SK-N-SH treated with all-trans-retinoic acid at 6 μM for 48 hours (cell line): ENCODE results near the gene GSG1L.

Experiments used
- ATAC-seq: fragments of 200-7000 bp; cut with Tn5 transposase; 3 replicates; pipeline ENCODE4 v1.9.1; 2020; ENCODE audit warnings: mild to moderate bottlenecking, moderate library complexity
- ARNTL ChIP-seq: fragments of 450-650 bp; formaldehyde crosslinking; IDR thresholded peaks from 2 replicates; pipeline ENCODE4 v1.5.0; 2020; ENCODE audit warnings: low read depth, mild to moderate bottlenecking, moderate library complexity, borderline replicate concordance
- BACH2 ChIP-seq: fragments of 250-450 bp; sonication (Bioruptor Pico); IDR thresholded peaks from 2 replicates; pipeline ENCODE4 v1.9.0; 2021; ENCODE audit warnings: mild to moderate bottlenecking, borderline replicate concordance
- CSDC2 ChIP-seq: fragments of 250-450 bp; sonication (Bioruptor Pico); IDR thresholded peaks from 2 replicates; pipeline ENCODE4 v1.5.0; 2020; ENCODE audit warnings: mild to moderate bottlenecking, moderate library complexity
- ESRRG ChIP-seq: fragments of 250-450 bp; sonication (Bioruptor Pico); IDR thresholded peaks from 2 replicates; pipeline ENCODE4 v1.6.1; 2021; ENCODE audit warnings: mild to moderate bottlenecking
- GLIS3 ChIP-seq: fragments of 250-450 bp; sonication (Bioruptor Pico); IDR thresholded peaks from 2 replicates; pipeline ENCODE4 v1.5.0; 2020; ENCODE audit warnings: mild to moderate bottlenecking, moderate library complexity
- ISL1 ChIP-seq: fragments of 250-450 bp; sonication (Bioruptor Pico); IDR thresholded peaks from 2 replicates; pipeline ENCODE4 v2.1.2; 2022; ENCODE audit warnings: mild to moderate bottlenecking, moderate library complexity
- OSR1 ChIP-seq: fragments of 250-450 bp; sonication (Bioruptor Pico); IDR thresholded peaks from 2 replicates; pipeline ENCODE4 v1.8.0; 2022; ENCODE audit warnings: moderate library complexity, mild to moderate bottlenecking, inconsistent platforms
- PPARA ChIP-seq: fragments of 250-450 bp; sonication (Bioruptor Pico); IDR thresholded peaks from 2 replicates; pipeline ENCODE4 v1.5.0; 2020; ENCODE audit warnings: mild to moderate bottlenecking, borderline replicate concordance
- RARB ChIP-seq: fragments of 250-450 bp; sonication (Bioruptor Pico); IDR thresholded peaks from 2 replicates; pipeline ENCODE4 v1.8.0; 2021; ENCODE audit warnings: mild to moderate bottlenecking, moderate library complexity
- SNAI2 ChIP-seq: fragments of 250-450 bp; sonication (Bioruptor Pico); IDR thresholded peaks from 2 replicates; pipeline ENCODE4 v1.5.0; 2020; ENCODE audit warnings: mild to moderate bottlenecking, moderate library complexity
- TCF4 ChIP-seq: fragments of 250-450 bp; sonication (Bioruptor Pico); IDR thresholded peaks from 2 replicates; pipeline ENCODE4 v1.8.0; 2021; ENCODE audit warnings: mild to moderate bottlenecking, moderate library complexity, borderline replicate concordance
- TOX ChIP-seq: fragments of 250-450 bp; sonication (Bioruptor Pico); IDR thresholded peaks from 2 replicates; pipeline ENCODE4 v1.8.0; 2021; ENCODE audit warnings: mild to moderate bottlenecking, moderate library complexity, borderline replicate concordance
- ZC3H10 ChIP-seq: fragments of 250-450 bp; sonication (Bioruptor Pico); IDR thresholded peaks from 2 replicates; pipeline ENCODE4 v1.5.1; 2021; ENCODE audit warnings: mild to moderate bottlenecking, moderate library complexity
- ZFP30 ChIP-seq: fragments of 450-650 bp; formaldehyde crosslinking; IDR thresholded peaks from 2 replicates; pipeline ENCODE4 v1.5.0; 2022; ENCODE audit warnings: mild to moderate bottlenecking, moderate library complexity
- ZNF70 ChIP-seq: fragments of 450-650 bp; formaldehyde crosslinking; IDR thresholded peaks from 2 replicates; pipeline ENCODE4 v1.5.0; 2020; ENCODE audit warnings: mild to moderate bottlenecking, moderate library complexity
- ZNF8 ChIP-seq: fragments of 450-650 bp; formaldehyde crosslinking; IDR thresholded peaks from 2 replicates; pipeline ENCODE4 v1.5.0; 2020; ENCODE audit warnings: mild to moderate bottlenecking, moderate library complexity
- TF ChIP-seq, protein P1 (sequence below): fragments of 250-450 bp; sonication (Bioruptor Pico); IDR thresholded peaks from 2 replicates; pipeline ENCODE4 v1.8.0; 2020; ENCODE audit warnings: mild to moderate bottlenecking, moderate library complexity, borderline replicate concordance
- TF ChIP-seq, protein P2 (sequence below): fragments of 250-450 bp; sonication (Bioruptor Pico); IDR thresholded peaks from 2 replicates; pipeline ENCODE4 v1.8.0; 2021; ENCODE audit warnings: low read depth, mild to moderate bottlenecking, moderate library complexity, borderline replicate concordance
- TF ChIP-seq, protein P3 (sequence below): fragments of 250-450 bp; sonication (Bioruptor Pico); IDR thresholded peaks from 2 replicates; pipeline ENCODE4 v1.5.1; 2020; ENCODE audit warnings: low read depth, mild to moderate bottlenecking, moderate library complexity
- TF ChIP-seq, protein P4 (sequence below): fragments of 250-450 bp; sonication (Bioruptor Pico); IDR thresholded peaks from 2 replicates; pipeline ENCODE4 v1.5.0; 2020; ENCODE audit warnings: mild to moderate bottlenecking, moderate library complexity
- TF ChIP-seq, protein P5 (sequence below): fragments of 250-450 bp; sonication (Bioruptor Pico); IDR thresholded peaks from 2 replicates; pipeline ENCODE4 v1.5.1; 2021; ENCODE audit warnings: mild to moderate bottlenecking, moderate library complexity

GSG1L gene

DNA sequence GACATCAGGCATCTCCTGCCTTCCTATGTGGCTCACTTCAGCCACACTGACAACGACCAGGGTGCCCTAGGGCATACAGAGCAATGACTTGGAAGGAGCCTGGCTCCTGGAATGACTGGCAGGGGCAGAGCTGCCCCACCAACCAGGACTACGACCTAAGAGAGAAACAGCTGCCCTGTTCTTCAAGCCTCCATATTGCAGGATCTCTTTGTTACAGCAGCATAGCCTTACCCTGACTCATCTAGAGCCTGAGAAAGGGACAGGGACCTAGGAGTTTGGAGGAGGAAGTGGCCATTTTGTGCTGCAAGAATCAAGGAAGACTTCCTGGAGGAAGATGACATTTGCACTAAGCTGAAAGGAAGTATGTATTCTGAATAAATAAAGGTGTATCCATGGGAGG, 49.6 kb downstream of the GSG1L start:
- ATAC-seq = no peak
- no peak; the same call in 1 of the 2 replicates for TF ChIP-seq ZNF70
- no peak for TF ChIP-seq SNAI2 (CRISPR knock-in tag)
- TF ChIP-seq ISL1 (CRISPR knock-in tag) = no peak
- TF ChIP-seq RARB (CRISPR knock-in tag) = no peak
- no peak for TF ChIP-seq GLIS3
- no peak for TF ChIP-seq PPARA
- no peak for TF ChIP-seq TOX (CRISPR knock-in tag)
- no peak for TF ChIP-seq CSDC2
- TF ChIP-seq ARNTL = no peak
- TF ChIP-seq, protein P1, sequence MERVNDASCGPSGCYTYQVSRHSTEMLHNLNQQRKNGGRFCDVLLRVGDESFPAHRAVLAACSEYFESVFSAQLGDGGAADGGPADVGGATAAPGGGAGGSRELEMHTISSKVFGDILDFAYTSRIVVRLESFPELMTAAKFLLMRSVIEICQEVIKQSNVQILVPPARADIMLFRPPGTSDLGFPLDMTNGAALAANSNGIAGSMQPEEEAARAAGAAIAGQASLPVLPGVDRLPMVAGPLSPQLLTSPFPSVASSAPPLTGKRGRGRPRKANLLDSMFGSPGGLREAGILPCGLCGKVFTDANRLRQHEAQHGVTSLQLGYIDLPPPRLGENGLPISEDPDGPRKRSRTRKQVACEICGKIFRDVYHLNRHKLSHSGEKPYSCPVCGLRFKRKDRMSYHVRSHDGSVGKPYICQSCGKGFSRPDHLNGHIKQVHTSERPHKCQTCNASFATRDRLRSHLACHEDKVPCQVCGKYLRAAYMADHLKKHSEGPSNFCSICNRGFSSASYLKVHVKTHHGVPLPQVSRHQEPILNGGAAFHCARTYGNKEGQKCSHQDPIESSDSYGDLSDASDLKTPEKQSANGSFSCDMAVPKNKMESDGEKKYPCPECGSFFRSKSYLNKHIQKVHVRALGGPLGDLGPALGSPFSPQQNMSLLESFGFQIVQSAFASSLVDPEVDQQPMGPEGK (CRISPR knock-in tag) = no peak
- no peak for TF ChIP-seq OSR1 (CRISPR knock-in tag)
- no peak for TF ChIP-seq ZNF8 (CRISPR knock-in tag)
- TF ChIP-seq ZC3H10 (CRISPR knock-in tag) = no peak
- TF ChIP-seq, protein P2, sequence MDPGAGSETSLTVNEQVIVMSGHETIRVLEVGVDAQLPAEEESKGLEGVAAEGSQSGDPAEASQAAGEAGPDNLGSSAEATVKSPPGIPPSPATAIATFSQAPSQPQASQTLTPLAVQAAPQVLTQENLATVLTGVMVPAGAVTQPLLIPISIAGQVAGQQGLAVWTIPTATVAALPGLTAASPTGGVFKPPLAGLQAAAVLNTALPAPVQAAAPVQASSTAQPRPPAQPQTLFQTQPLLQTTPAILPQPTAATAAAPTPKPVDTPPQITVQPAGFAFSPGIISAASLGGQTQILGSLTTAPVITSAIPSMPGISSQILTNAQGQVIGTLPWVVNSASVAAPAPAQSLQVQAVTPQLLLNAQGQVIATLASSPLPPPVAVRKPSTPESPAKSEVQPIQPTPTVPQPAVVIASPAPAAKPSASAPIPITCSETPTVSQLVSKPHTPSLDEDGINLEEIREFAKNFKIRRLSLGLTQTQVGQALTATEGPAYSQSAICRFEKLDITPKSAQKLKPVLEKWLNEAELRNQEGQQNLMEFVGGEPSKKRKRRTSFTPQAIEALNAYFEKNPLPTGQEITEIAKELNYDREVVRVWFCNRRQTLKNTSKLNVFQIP = no peak
- TF ChIP-seq, protein P3, sequence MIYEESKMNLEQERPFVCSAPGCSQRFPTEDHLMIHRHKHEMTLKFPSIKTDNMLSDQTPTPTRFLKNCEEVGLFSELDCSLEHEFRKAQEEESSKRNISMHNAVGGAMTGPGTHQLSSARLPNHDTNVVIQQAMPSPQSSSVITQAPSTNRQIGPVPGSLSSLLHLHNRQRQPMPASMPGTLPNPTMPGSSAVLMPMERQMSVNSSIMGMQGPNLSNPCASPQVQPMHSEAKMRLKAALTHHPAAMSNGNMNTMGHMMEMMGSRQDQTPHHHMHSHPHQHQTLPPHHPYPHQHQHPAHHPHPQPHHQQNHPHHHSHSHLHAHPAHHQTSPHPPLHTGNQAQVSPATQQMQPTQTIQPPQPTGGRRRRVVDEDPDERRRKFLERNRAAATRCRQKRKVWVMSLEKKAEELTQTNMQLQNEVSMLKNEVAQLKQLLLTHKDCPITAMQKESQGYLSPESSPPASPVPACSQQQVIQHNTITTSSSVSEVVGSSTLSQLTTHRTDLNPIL (CRISPR knock-in tag) = no peak
- no peak for TF ChIP-seq ZFP30 (CRISPR knock-in tag)

DNA sequence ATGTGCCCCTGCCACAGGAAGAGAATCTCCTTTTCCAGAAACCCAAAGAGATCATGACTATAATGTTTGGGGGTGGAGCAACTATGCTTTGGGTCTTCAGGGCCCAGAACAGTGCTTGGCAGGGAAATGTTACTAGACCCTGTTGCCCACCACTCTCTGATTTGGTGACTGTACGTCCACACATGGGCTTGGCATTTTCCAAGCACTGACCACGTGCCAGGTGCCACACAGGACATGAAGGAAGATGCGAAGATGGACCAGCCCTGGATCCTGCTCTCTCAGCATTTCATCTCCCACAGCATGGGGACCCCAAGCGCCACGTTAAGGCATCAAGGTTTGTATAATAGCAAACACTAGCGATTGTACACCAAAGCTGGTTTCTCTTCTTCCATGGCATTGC, 50.1 kb downstream of the GSG1L start:
- ATAC-seq = no peak
- TF ChIP-seq OSR1 (CRISPR knock-in tag) (no peak), BACH2 (no peak)
- TF ChIP-seq, protein P4, sequence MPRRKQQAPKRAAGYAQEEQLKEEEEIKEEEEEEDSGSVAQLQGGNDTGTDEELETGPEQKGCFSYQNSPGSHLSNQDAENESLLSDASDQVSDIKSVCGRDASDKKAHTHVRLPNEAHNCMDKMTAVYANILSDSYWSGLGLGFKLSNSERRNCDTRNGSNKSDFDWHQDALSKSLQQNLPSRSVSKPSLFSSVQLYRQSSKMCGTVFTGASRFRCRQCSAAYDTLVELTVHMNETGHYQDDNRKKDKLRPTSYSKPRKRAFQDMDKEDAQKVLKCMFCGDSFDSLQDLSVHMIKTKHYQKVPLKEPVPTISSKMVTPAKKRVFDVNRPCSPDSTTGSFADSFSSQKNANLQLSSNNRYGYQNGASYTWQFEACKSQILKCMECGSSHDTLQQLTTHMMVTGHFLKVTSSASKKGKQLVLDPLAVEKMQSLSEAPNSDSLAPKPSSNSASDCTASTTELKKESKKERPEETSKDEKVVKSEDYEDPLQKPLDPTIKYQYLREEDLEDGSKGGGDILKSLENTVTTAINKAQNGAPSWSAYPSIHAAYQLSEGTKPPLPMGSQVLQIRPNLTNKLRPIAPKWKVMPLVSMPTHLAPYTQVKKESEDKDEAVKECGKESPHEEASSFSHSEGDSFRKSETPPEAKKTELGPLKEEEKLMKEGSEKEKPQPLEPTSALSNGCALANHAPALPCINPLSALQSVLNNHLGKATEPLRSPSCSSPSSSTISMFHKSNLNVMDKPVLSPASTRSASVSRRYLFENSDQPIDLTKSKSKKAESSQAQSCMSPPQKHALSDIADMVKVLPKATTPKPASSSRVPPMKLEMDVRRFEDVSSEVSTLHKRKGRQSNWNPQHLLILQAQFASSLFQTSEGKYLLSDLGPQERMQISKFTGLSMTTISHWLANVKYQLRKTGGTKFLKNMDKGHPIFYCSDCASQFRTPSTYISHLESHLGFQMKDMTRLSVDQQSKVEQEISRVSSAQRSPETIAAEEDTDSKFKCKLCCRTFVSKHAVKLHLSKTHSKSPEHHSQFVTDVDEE = no peak
- TF ChIP-seq, protein P5, sequence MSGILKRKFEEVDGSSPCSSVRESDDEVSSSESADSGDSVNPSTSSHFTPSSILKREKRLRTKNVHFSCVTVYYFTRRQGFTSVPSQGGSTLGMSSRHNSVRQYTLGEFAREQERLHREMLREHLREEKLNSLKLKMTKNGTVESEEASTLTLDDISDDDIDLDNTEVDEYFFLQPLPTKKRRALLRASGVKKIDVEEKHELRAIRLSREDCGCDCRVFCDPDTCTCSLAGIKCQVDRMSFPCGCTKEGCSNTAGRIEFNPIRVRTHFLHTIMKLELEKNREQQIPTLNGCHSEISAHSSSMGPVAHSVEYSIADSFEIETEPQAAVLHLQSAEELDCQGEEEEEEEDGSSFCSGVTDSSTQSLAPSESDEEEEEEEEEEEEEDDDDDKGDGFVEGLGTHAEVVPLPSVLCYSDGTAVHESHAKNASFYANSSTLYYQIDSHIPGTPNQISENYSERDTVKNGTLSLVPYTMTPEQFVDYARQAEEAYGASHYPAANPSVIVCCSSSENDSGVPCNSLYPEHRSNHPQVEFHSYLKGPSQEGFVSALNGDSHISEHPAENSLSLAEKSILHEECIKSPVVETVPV (CRISPR knock-in tag) = no peak

DNA sequence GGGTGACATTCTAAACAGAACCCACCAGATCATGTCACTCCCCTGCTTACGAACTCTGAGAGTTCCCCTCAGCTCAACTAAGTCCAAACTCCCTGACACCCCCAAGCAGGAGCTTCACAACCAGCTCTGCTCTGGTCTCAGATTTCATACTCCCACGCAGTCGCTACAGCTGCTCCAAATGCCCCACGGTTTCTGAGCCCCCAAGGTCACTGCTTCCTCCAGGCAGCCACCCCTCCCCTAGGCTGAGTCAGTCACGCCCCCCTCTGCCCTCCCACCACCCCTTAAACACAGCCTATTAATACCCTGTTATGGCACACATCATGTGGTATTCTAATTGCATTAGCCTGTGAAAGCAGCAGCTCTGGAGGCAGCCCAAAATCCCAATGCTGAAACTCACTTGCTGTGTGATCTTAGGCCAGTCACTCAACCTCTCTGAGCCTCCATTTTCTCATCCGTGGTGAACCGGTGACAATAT, 51.5 kb downstream of the GSG1L start:
- ATAC-seq = no peak
- no peak for TF ChIP-seq ISL1 (CRISPR knock-in tag)

DNA sequence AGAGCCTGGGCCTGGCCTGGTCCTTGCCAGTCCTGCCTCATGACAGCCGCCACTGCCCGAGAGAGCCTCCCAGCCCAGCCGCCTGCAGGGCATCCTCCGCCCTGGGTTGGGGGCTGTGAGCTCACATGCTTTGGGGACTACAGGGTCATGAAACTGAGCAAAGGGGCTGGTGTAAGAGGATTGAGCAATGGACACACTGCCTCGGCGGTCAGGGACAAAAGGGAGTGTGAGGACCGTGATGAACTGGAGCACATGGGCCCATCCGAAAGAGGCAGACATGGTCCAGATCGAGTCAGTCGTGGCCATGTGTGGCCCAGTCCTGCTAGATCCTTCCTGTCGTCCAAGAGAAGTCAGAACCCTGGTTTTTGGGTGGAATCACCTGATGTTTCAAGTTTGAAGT, 52.3 kb downstream of the GSG1L start:
- no peak for ATAC-seq
- TF ChIP-seq, protein P1 (CRISPR knock-in tag) = no peak
- TF ChIP-seq ZC3H10 (CRISPR knock-in tag) (no peak), ARNTL (no peak), BACH2 (no peak), ESRRG (CRISPR knock-in tag) (no peak), ISL1 (CRISPR knock-in tag) (no peak), TCF4 (CRISPR knock-in tag) (no peak)
